ENCODE results near the gene COL7A1. TPM values are rescaled to one million over a fixed set of nuclear protein-coding genes. Genes with fewer than 3 reads are reported as not detected.

Gene COL7A1
- total and polyA plus RNA-seq, 2 donors (not counting 1 experiment from before 2014, with no cell fraction given) = 0.75 to 2.1 TPM

DNA sequence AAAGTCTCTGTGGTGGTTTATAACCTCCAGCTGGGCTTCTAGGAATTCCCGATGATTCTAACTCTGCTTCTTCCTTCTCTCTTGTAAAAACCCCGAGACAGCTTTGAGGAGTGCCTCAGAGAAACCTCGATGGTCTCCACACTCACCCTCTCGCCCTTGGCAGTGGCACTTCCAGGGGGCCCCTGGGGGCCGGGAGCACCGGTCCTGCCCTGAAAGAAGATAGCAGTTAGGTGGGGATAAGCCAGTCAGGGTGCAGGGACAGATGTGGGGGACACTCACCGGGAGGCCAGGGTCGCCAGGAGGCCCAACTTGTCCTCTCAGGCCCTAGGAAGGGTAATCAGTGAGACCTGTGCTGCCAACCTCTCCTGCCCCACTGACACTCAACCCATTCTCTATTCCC lies 9.7 kb downstream of the COL7A1 start:
- CTCF ChIA-PET = no interaction called here
- Mint-ChIP-seq H3K9me3 (ENCODE audit: insufficient read depth) (no peaks in the 10 kb centered on the region), H3K4me3 (no peak overlapping the region), H3K4me1 (no peaks in the 10 kb centered on the region), H3K27ac (no peak overlapping the region), H3K27me3 (peaks cover 28% of the 10 kb centered on the region)
- POLR2A ChIA-PET = no interaction called here
- H3K27me3 ChIP-seq (replicated peaks in 1 of 4; ENCODE audit: control extremely low read depth in 1 of 4, control insufficient read depth in 3 of 4, insufficient read depth in 4 of 4, low read length in 3 of 4) = peaks cover 0 to 9% (median 1%) of the 10 kb centered on the region in 4 experiments
- 90% methylated on average over 6 of the region's 8 CpGs for WGBS (ENCODE audit: insufficient coverage)
- no peak overlapping the region for H2AFZ ChIP-seq (ENCODE audit: insufficient read depth, low read depth, low read length, poor library complexity, severe bottlenecking)
- intact Hi-C loops (cut with micrococcal nuclease) = no loop called here
- H3K27ac ChIP-seq (ENCODE audit: low read length in 2 of 2) = no peak overlapping the region
- no peaks in the 10 kb centered on the region for H3K79me2 ChIP-seq (ENCODE audit: control insufficient read depth, insufficient read depth, low read length)
- no peak overlapping the region for H3K4me3 ChIP-seq (ENCODE audit: control extremely low read depth in 1 of 5, extremely low read depth in 1 of 5, insufficient read depth in 1 of 5, low read depth in 2 of 5, low read length in 4 of 5)
- H3K9me3 ChIP-seq (ENCODE audit: control extremely low read depth in 1 of 3, control insufficient read depth in 2 of 3, insufficient read depth in 1 of 3, low read length in 2 of 3) = no peaks in the 10 kb centered on the region
- no peaks in the 10 kb centered on the region for H4K20me1 ChIP-seq (ENCODE audit: control insufficient read depth, insufficient read depth, low read length, poor library complexity, severe bottlenecking)
- H3K36me3 ChIP-seq (replicated peaks in 1 of 2; ENCODE audit: control extremely low read depth in 1 of 2, control insufficient read depth in 1 of 2, extremely low read depth in 1 of 2, insufficient read depth in 2 of 2, low read length in 1 of 2) = no peaks in the 10 kb centered on the region
- DNase-seq = no peak
- no peaks in the 10 kb centered on the region for H3K4me1 ChIP-seq (ENCODE audit: control insufficient read depth in 2 of 2, insufficient read depth in 2 of 2, low read length in 2 of 2)
- no peak for ATAC-seq (ENCODE audit: low read depth)
- no peak for TF ChIP-seq EZH2 (IDR thresholded peaks at IDR 0.05; ENCODE audit: borderline replicate concordance, insufficient read depth, low read depth, low read length, poor library complexity, severe bottlenecking)
- TF ChIP-seq, protein P1, sequence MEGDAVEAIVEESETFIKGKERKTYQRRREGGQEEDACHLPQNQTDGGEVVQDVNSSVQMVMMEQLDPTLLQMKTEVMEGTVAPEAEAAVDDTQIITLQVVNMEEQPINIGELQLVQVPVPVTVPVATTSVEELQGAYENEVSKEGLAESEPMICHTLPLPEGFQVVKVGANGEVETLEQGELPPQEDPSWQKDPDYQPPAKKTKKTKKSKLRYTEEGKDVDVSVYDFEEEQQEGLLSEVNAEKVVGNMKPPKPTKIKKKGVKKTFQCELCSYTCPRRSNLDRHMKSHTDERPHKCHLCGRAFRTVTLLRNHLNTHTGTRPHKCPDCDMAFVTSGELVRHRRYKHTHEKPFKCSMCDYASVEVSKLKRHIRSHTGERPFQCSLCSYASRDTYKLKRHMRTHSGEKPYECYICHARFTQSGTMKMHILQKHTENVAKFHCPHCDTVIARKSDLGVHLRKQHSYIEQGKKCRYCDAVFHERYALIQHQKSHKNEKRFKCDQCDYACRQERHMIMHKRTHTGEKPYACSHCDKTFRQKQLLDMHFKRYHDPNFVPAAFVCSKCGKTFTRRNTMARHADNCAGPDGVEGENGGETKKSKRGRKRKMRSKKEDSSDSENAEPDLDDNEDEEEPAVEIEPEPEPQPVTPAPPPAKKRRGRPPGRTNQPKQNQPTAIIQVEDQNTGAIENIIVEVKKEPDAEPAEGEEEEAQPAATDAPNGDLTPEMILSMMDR (IDR thresholded peaks at IDR 0.05) = no peak
- no peak overlapping the region for H3K4me2 ChIP-seq (replicated peaks; ENCODE audit: low read depth, low read length, poor library complexity, severe bottlenecking)
- no peak overlapping the region for H3K9ac ChIP-seq (ENCODE audit: low read length)

DNA sequence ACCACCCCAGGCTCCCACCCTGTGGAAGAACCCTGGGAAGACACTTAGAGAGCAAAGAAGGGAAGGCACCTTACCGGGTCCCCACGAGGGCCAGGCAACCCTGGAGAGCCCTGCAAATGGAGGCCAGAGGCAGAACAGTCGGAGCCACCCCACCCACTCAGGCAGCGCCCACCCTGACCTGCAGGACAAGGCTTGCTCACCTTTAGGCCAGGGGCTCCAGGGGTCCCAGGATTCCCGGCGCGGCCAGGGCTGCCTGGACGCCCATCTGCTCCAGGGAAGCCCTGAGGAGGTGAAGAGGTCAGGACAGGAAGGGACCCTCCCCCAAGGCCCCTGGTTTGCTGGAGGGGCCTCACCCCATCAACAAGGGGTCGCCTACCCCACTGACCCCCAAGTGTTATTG lies 10.3 kb downstream of the COL7A1 start:
- 89% methylated on average over 5 of the region's 9 CpGs for WGBS (ENCODE audit: insufficient coverage)
- no peak for ATAC-seq (ENCODE audit: low read depth)
- H3K27me3 ChIP-seq (replicated peaks in 1 of 4; ENCODE audit: control extremely low read depth in 1 of 4, control insufficient read depth in 3 of 4, insufficient read depth in 4 of 4, low read length in 3 of 4) = peaks cover 0 to 9% (median 1%) of the 10 kb centered on the region in 4 experiments
- no peaks in the 10 kb centered on the region for H4K20me1 ChIP-seq (ENCODE audit: control insufficient read depth, insufficient read depth, low read length, poor library complexity, severe bottlenecking)
- H3K79me2 ChIP-seq (ENCODE audit: control insufficient read depth, insufficient read depth, low read length) = no peaks in the 10 kb centered on the region
- intact Hi-C loops (cut with micrococcal nuclease) = no loop called here
- H3K4me1 Mint-ChIP-seq = no peaks in the 10 kb centered on the region
- H3K4me3 Mint-ChIP-seq = no peak overlapping the region
- H3K4me1 ChIP-seq (ENCODE audit: control insufficient read depth in 2 of 2, insufficient read depth in 2 of 2, low read length in 2 of 2) = no peaks in the 10 kb centered on the region
- no peak overlapping the region for H2AFZ ChIP-seq (ENCODE audit: insufficient read depth, low read depth, low read length, poor library complexity, severe bottlenecking)
- no peak for DNase-seq
- H3K27me3 Mint-ChIP-seq = peaks cover 25% of the 10 kb centered on the region
- no peak for TF ChIP-seq EZH2 (IDR thresholded peaks at IDR 0.05; ENCODE audit: borderline replicate concordance, insufficient read depth, low read depth, low read length, poor library complexity, severe bottlenecking)
- TF ChIP-seq, protein P1 (IDR thresholded peaks at IDR 0.05) = no peak
- ChIA-PET CTCF (no interaction called here), POLR2A (no interaction called here)
- no peak overlapping the region for H3K9ac ChIP-seq (ENCODE audit: low read length)
- no peaks in the 10 kb centered on the region for H3K36me3 ChIP-seq (replicated peaks in 1 of 2; ENCODE audit: control extremely low read depth in 1 of 2, control insufficient read depth in 1 of 2, extremely low read depth in 1 of 2, insufficient read depth in 2 of 2, low read length in 1 of 2)
- H3K27ac Mint-ChIP-seq = no peak overlapping the region
- no peaks in the 10 kb centered on the region for H3K9me3 Mint-ChIP-seq (ENCODE audit: insufficient read depth)
- H3K4me2 ChIP-seq (replicated peaks; ENCODE audit: low read depth, low read length, poor library complexity, severe bottlenecking) = no peak overlapping the region
- no peaks in the 10 kb centered on the region for H3K9me3 ChIP-seq (ENCODE audit: control extremely low read depth in 1 of 3, control insufficient read depth in 2 of 3, insufficient read depth in 1 of 3, low read length in 2 of 3)
- H3K4me3 ChIP-seq (ENCODE audit: control extremely low read depth in 1 of 5, extremely low read depth in 1 of 5, insufficient read depth in 1 of 5, low read depth in 2 of 5, low read length in 4 of 5) = no peak overlapping the region
- no peak overlapping the region for H3K27ac ChIP-seq (ENCODE audit: low read length in 2 of 2)

Data from B cell (primary cell).